NCI-H187 (cell line): ENCODE data around the gene NEO1.
A peak's percentile ranks its signal among the peaks of the same experiment; 100 is the strongest.
"Not testable (repeated sequence)": the region's sequence is repeated elsewhere in the genome, so short reads cannot be mapped to it uniquely, and the experiment has no call there.

ENCODE experiments used
- DNase-seq, 2 experiments: peaks; one replicate each; lab custom pipeline; 2025; lab: John Stamatoyannopoulos, UW

NEO1 gene

GRCh38 chr15:73265536-73266153 is 213.4 kb downstream of the NEO1 start:
- no peak for DNase-seq

GRCh38 chr15:73268457-73268856 is 216.2 kb downstream of the NEO1 start:
- no peak for DNase-seq

GRCh38 chr15:73270366-73271097 is 218.3 kb downstream of the NEO1 start:
- DNase-seq, result no peak

GRCh38 chr15:73273181-73274002 is 221.1 kb downstream of the NEO1 start:
- peak in 1 of 2 experiments; percentile 3 for DNase-seq

- DNase-seq, result no peak
These were observed 223.6 kb downstream of the NEO1 start for GRCh38 chr15:73275862-73276261.

- no peak for DNase-seq
These were observed 230.5 kb downstream of the NEO1 start for GRCh38 chr15:73282567-73283365.

- no peak for DNase-seq
These were observed 231.2 kb downstream of the NEO1 start for GRCh38 chr15:73283366-73283962.

GRCh38 chr15:73284090-73284716 is 231.9 kb downstream of the NEO1 start:
- no peak for DNase-seq

- no peak for DNase-seq
These were observed 234.0 kb downstream of the NEO1 start for GRCh38 chr15:73286311-73286710.

GRCh38 chr15:73287019-73287418 is 234.8 kb downstream of the NEO1 start:
- no peak for DNase-seq

- DNase-seq, result no peak
These were observed 239.2 kb downstream of the NEO1 start for GRCh38 chr15:73291441-73291840.

- no peak for DNase-seq
These were observed 241.5 kb downstream of the NEO1 start for GRCh38 chr15:73293773-73294172.

- DNase-seq, result no peak
These were observed 243.5 kb downstream of the NEO1 start for GRCh38 chr15:73295630-73296286.

GRCh38 chr15:73296609-73297353 is 244.5 kb downstream of the NEO1 start:
- DNase-seq, result no peak

- DNase-seq, result no peak
These were observed 246.4 kb downstream of the NEO1 start for GRCh38 chr15:73298522-73299245.

- DNase-seq, result not testable (repeated sequence)
These were observed 248.0 kb downstream of the NEO1 start for GRCh38 chr15:73300286-73300685.

GRCh38 chr15:73303636-73304035 is 251.4 kb downstream of the NEO1 start:
- DNase-seq, result no peak

GRCh38 chr15:73305331-73306211 is 253.3 kb downstream of the NEO1 start:
- DNase-seq, result peak; percentile 69 to 85
